Testis (tissue), 2 donors: ENCODE data around the gene PRKAR1B.

ENCODE experiments used
- CTCF ChIP-seq, 3 experiments: fragments of 450-650 bp in 2 of 3; fragments of 200-600 bp in 1 of 3; sonication (generic) in 1 of 3; IDR thresholded peaks; one replicate each; pipeline ENCODE4 v1.5.1; 2016 to 2019; ENCODE audit warnings: antibody characterized with exemption in 3 of 3, mild to moderate bottlenecking in 2 of 3, moderate library complexity in 1 of 3
- POLR2A ChIP-seq: fragments of 450-650 bp; IDR thresholded peaks from one replicate; pipeline ENCODE4 v1.6.1; 2017; ENCODE audit warnings: antibody characterized with exemption, mild to moderate bottlenecking, moderate library complexity

- TF ChIP-seq CTCF (IDR thresholded peaks at IDR 0.05) (no peak), POLR2A (no peak)
Measured at GRCh38 chr7:542713-543500, 184.2 kb downstream of the PRKAR1B start.
